Prostate gland (tissue), 2 donors: ENCODE data around the gene GET3.

Experiments used
- CTCF ChIP-seq, 4 experiments: fragments of 200-600 bp in 2 of 4; fragments of 450-650 bp in 2 of 4; sonication (generic) in 2 of 4; IDR thresholded peaks; 1 replicate in 3 of 4; 2 replicates in 1 of 4; pipeline ENCODE4 v1.5.1; 2016 to 2019; ENCODE audit warnings: antibody characterized with exemption in 4 of 4, mild to moderate bottlenecking in 2 of 4, moderate library complexity in 2 of 4
- POLR2A ChIP-seq: fragments of 450-650 bp; IDR thresholded peaks from one replicate; pipeline ENCODE4 v1.6.1; 2016; ENCODE audit warnings: antibody characterized with exemption, mild to moderate bottlenecking

- no peak for TF ChIP-seq CTCF (IDR thresholded peaks at IDR 0.05)
- no peak for TF ChIP-seq POLR2A
Measured at GRCh38 chr19:12715102-12715501, 22.2 kb upstream of the GET3 start.
